ENCODE measurements around the gene ABCA1.

Gene ABCA1

GRCh38 chr9:104766025-104766424 is 161.9 kb downstream of the ABCA1 start:
- Histone ChIP-seq H2AFZ (ENCODE audit: insufficient read depth, low read length, poor library complexity) (no peak overlapping the region), H2AK5ac (ENCODE audit: low read length) (no peak overlapping the region), H3K4me2 (ENCODE audit: low read length) (no peak overlapping the region), H2BK12ac (ENCODE audit: low read length) (no peak overlapping the region), H4K12ac (ENCODE audit: low read depth, low read length) (no peak overlapping the region), H3K4ac (ENCODE audit: low read depth, low read length) (no peak overlapping the region), H3K9me3 (ENCODE audit: insufficient read depth, low read depth, low read length) (no peaks in the 10 kb centered on the region), H4K91ac (ENCODE audit: low read depth, low read length) (no peak overlapping the region), H3K79me1 (ENCODE audit: low read length) (no peaks in the 10 kb centered on the region), H3K14ac (ENCODE audit: low read length) (no peak overlapping the region), H2BK120ac (ENCODE audit: insufficient read depth, low read length, poor library complexity) (no peak overlapping the region), H3K27ac (ENCODE audit: low read depth, low read length) (no peak overlapping the region), H3K4me1 (ENCODE audit: control insufficient read depth in 1 of 2, insufficient read depth in 2 of 2, low read length in 2 of 2) (peaks cover 0 to 1% of the 10 kb centered on the region in 2 experiments), H3K9ac (ENCODE audit: low read length) (no peak overlapping the region), H2BK5ac (ENCODE audit: low read depth, low read length, poor library complexity) (no peak overlapping the region), H3K23ac (ENCODE audit: low read length) (no peak overlapping the region), H4K8ac (ENCODE audit: low read depth, low read length) (no peak overlapping the region), H3K4me3 (ENCODE audit: low read depth, low read length) (no peak overlapping the region), H3K18ac (ENCODE audit: low read length) (no peak overlapping the region), H3K79me2 (ENCODE audit: control insufficient read depth, insufficient read depth, low read length, poor library complexity) (no peaks in the 10 kb centered on the region), H3K36me3 (ENCODE audit: control insufficient read depth in 1 of 2, insufficient read depth in 2 of 2, low read length in 2 of 2) (no peaks in the 10 kb centered on the region), H3K27me3 (ENCODE audit: insufficient read depth, low read length) (no peaks in the 10 kb centered on the region)
- WGBS (ENCODE audit: extremely low coverage, insufficient coverage, insufficient read length) = no CpG with 5 or more reads among the region's 7 CpGs
- DNase-seq = no peak

DNA sequence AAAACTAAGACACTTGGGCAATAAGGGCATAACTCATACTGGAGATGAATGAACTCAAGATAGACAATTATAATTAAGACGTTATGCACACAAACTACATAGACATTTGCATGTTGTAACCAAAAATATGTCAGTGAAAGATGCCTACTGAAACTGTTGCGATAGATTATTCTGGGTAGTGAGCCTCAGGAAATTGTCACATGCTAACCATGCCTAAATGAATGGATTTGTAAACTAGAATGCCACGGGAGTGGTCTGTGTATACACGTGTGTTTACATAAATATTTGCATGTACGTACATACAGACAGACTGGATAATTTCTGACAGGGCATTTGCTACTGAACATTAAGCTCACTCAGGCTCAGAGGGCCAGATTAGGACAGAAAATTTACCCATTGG is 162.8 kb downstream of the ABCA1 start:
- Histone ChIP-seq H4K8ac (ENCODE audit: low read depth, low read length) (no peak overlapping the region), H2BK12ac (ENCODE audit: low read length) (no peak overlapping the region), H4K91ac (ENCODE audit: low read depth, low read length) (no peak overlapping the region), H3K4me3 (ENCODE audit: low read depth, low read length) (no peak overlapping the region), H3K14ac (ENCODE audit: low read length) (no peak overlapping the region), H3K18ac (ENCODE audit: low read length) (no peak overlapping the region), H3K4ac (ENCODE audit: low read depth, low read length) (no peak overlapping the region), H3K4me2 (ENCODE audit: low read length) (no peak overlapping the region), H2AFZ (ENCODE audit: insufficient read depth, low read length, poor library complexity) (no peak overlapping the region), H3K36me3 (ENCODE audit: control insufficient read depth in 1 of 2, insufficient read depth in 2 of 2, low read length in 2 of 2) (no peaks in the 10 kb centered on the region), H3K27me3 (ENCODE audit: insufficient read depth, low read length) (no peaks in the 10 kb centered on the region), H3K79me1 (ENCODE audit: low read length) (no peaks in the 10 kb centered on the region), H3K27ac (ENCODE audit: low read depth, low read length) (no peak overlapping the region), H3K9ac (ENCODE audit: low read length) (no peak overlapping the region), H2BK5ac (ENCODE audit: low read depth, low read length, poor library complexity) (no peak overlapping the region), H3K4me1 (ENCODE audit: control insufficient read depth in 1 of 2, insufficient read depth in 2 of 2, low read length in 2 of 2) (peaks cover 0 to 1% of the 10 kb centered on the region in 2 experiments), H2AK5ac (ENCODE audit: low read length) (no peak overlapping the region), H4K12ac (ENCODE audit: low read depth, low read length) (no peak overlapping the region), H2BK120ac (ENCODE audit: insufficient read depth, low read length, poor library complexity) (no peak overlapping the region), H3K9me3 (ENCODE audit: insufficient read depth, low read depth, low read length) (no peaks in the 10 kb centered on the region), H3K79me2 (ENCODE audit: control insufficient read depth, insufficient read depth, low read length, poor library complexity) (no peaks in the 10 kb centered on the region), H3K23ac (ENCODE audit: low read length) (no peak overlapping the region)
- DNase-seq = peak; percentile 24 to 58
- no CpG with 5 or more reads among the region's 5 CpGs for WGBS (ENCODE audit: extremely low coverage, insufficient coverage, insufficient read length)

DNA sequence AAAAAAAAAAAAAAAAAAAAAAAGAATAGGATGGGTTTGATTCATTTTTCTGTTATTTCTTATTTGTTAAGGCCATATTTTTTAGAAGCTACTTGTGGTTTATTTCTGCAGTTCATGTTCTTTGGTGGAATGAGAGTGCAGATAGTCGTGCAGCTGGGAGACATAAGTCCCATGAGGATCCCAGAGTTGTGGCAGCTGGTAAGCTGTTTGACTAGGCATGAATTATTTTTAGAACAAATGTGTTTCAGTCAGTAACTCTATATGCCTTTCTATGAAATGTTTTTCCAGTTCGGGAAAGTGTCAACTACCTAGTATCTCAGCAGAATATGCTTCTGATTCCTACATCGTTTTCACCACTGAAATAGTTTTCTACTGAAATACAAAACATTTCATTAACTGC is 169.0 kb downstream of the ABCA1 start:
- Histone ChIP-seq H3K4ac (ENCODE audit: low read depth, low read length) (no peak overlapping the region), H3K79me1 (ENCODE audit: low read length) (no peaks in the 10 kb centered on the region), H2BK12ac (ENCODE audit: low read length) (no peak overlapping the region), H4K91ac (ENCODE audit: low read depth, low read length) (no peak overlapping the region), H3K14ac (ENCODE audit: low read length) (no peak overlapping the region), H4K12ac (ENCODE audit: low read depth, low read length) (no peak overlapping the region), H2AFZ (ENCODE audit: insufficient read depth, low read length, poor library complexity) (no peak overlapping the region), H3K4me3 (ENCODE audit: low read depth, low read length) (no peak overlapping the region), H3K4me2 (ENCODE audit: low read length) (no peak overlapping the region), H2AK5ac (ENCODE audit: low read length) (no peak overlapping the region), H2BK120ac (ENCODE audit: insufficient read depth, low read length, poor library complexity) (no peak overlapping the region), H3K27ac (ENCODE audit: low read depth, low read length) (no peak overlapping the region), H3K9me3 (ENCODE audit: insufficient read depth, low read depth, low read length) (no peaks in the 10 kb centered on the region), H2BK5ac (ENCODE audit: low read depth, low read length, poor library complexity) (no peak overlapping the region), H3K79me2 (ENCODE audit: control insufficient read depth, insufficient read depth, low read length, poor library complexity) (no peaks in the 10 kb centered on the region), H3K9ac (ENCODE audit: low read length) (no peak overlapping the region), H3K4me1 (ENCODE audit: control insufficient read depth in 1 of 2, insufficient read depth in 2 of 2, low read length in 2 of 2) (no peaks in the 10 kb centered on the region), H3K36me3 (ENCODE audit: control insufficient read depth in 1 of 2, insufficient read depth in 2 of 2, low read length in 2 of 2) (peaks cover 4 to 8% of the 10 kb centered on the region in 2 experiments), H4K8ac (ENCODE audit: low read depth, low read length) (no peak overlapping the region), H3K18ac (ENCODE audit: low read length) (no peak overlapping the region), H3K27me3 (ENCODE audit: insufficient read depth, low read length) (no peaks in the 10 kb centered on the region), H3K23ac (ENCODE audit: low read length) (no peak overlapping the region)
- DNase-seq = no peak
- no CpG with 5 or more reads among the region's 3 CpGs for WGBS (ENCODE audit: extremely low coverage, insufficient coverage, insufficient read length)

DNA sequence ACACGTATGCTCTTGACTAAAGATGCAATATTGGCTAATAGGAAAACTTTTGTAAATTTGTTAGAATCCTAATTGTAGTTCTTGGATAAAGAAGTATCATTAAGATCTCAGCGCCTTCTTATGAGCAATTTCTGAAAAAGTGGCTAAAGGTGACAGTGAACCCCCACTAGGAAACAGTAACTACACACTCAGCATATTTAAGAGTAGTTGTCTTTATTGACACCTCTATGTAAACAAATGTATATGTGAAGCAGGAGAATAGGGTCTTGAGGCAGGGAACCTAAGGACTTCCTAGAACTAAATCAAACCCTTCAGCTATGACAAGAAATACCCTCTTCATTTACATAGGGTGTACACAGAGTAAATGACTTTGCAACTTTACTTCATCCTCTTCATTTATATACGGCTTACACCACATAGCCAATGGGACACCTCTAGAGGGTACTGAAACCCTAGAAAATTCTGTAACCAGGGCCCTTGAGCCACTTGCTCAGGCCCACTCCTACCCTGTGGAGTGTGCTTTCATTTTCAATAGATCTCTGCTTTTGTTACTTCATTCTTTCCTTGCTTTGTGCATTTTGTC is 177.7 kb downstream of the ABCA1 start:
- no CpG with 5 or more reads among the region's 3 CpGs for WGBS (ENCODE audit: extremely low coverage, insufficient coverage, insufficient read length)
- Histone ChIP-seq H3K79me2 (ENCODE audit: control insufficient read depth, insufficient read depth, low read length, poor library complexity) (peaks cover 6% of the 10 kb centered on the region), H3K9me3 (ENCODE audit: insufficient read depth, low read depth, low read length) (no peaks in the 10 kb centered on the region), H2BK120ac (ENCODE audit: insufficient read depth, low read length, poor library complexity) (no peak overlapping the region), H3K4ac (ENCODE audit: low read depth, low read length) (no peak overlapping the region), H2BK12ac (ENCODE audit: low read length) (no peak overlapping the region), H3K18ac (ENCODE audit: low read length) (no peak overlapping the region), H3K27ac (ENCODE audit: low read depth, low read length) (no peak overlapping the region), H2AK5ac (ENCODE audit: low read length) (no peak overlapping the region), H3K14ac (ENCODE audit: low read length) (no peak overlapping the region), H2BK5ac (ENCODE audit: low read depth, low read length, poor library complexity) (no peak overlapping the region), H3K4me3 (ENCODE audit: low read depth, low read length) (no peak overlapping the region), H3K36me3 (ENCODE audit: control insufficient read depth in 1 of 2, insufficient read depth in 2 of 2, low read length in 2 of 2) (peaks cover 0 to 3% of the 10 kb centered on the region in 2 experiments), H4K8ac (ENCODE audit: low read depth, low read length) (no peak overlapping the region), H3K23ac (ENCODE audit: low read length) (no peak overlapping the region), H4K12ac (ENCODE audit: low read depth, low read length) (no peak overlapping the region), H3K27me3 (ENCODE audit: insufficient read depth, low read length) (no peaks in the 10 kb centered on the region), H3K79me1 (ENCODE audit: low read length) (peaks cover 9% of the 10 kb centered on the region), H3K4me2 (ENCODE audit: low read length) (no peak overlapping the region), H3K4me1 (ENCODE audit: control insufficient read depth in 1 of 2, insufficient read depth in 2 of 2, low read length in 2 of 2) (no peaks in the 10 kb centered on the region), H2AFZ (ENCODE audit: insufficient read depth, low read length, poor library complexity) (no peak overlapping the region), H4K91ac (ENCODE audit: low read depth, low read length) (no peak overlapping the region), H3K9ac (ENCODE audit: low read length) (no peak overlapping the region)
- no peak for DNase-seq

Data from trophoblast cell (in vitro differentiated cells and primary cell).